CD4-positive, alpha-beta T cell treated with Interleukin-15 for 1 hour (primary cell): ENCODE results near the gene RNF115.
A peak's percentile ranks its signal among the peaks of the same experiment; 100 is the strongest.
"Not testable (repeated sequence)": the region's sequence is repeated elsewhere in the genome, so short reads cannot be mapped to it uniquely, and the experiment has no call there.

ENCODE experiments used
- DNase-seq: peaks from one replicate; pipeline ENCODE4 v3.0.0-alpha.2; 2020

Gene RNF115

DNA sequence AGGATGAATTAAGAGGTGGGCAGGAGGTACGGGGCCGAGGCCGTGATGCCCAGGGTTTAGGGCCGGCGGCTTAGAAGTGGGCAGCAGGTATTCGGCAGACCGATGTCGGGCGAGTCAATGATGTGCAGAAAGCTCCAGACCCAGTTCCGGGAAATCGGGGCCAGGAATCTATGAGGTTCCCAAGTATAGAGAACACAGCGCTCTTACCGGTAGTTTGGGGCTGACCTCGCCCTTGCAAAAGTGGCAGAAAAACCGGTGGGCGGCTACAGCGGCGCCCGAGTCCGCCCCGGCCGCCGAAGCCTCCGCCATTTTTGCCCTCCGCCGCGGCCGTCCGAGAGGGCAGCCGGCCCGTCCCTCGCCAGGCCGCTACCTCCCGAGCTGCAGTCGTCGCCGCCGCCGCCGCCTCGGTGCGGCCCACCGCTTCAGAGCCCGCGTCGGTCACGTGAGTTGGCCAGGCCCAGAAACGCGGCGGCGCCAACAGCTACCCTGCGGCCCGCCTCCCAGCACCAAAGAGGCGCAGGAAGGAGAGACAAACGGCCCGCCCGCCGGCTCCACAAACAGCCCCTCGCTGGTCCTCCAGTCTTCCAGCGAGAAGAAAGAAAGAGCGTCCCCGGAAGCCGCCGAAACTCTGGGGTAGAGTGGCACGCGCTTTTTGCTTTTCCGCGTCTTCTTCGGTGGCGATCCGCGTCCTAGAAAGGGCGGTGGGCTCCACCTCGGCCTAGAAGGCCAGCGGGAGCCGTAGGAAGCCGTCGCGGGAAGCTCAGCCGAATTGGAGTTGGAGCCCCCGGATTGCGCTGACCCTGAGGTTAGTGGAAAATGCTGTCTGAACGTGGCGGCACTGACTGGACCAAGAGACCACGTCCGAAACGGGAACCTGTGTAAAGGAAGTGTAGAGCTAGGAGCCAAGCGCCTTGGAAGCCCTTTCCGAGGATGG is at the start of gene RNF115, which contains the start of gene POLR3C:
RNF115 (minus strand) TSS at position 531 of the 934 bp plus-strand sequence; CDS start at position 309, 222 bp downstream.
POLR3C (plus strand) TSS at position 636 of the 934 bp plus-strand sequence. CDS start 1,577 bp downstream, outside the sequence.
- peak; percentile 88 for DNase-seq

DNA sequence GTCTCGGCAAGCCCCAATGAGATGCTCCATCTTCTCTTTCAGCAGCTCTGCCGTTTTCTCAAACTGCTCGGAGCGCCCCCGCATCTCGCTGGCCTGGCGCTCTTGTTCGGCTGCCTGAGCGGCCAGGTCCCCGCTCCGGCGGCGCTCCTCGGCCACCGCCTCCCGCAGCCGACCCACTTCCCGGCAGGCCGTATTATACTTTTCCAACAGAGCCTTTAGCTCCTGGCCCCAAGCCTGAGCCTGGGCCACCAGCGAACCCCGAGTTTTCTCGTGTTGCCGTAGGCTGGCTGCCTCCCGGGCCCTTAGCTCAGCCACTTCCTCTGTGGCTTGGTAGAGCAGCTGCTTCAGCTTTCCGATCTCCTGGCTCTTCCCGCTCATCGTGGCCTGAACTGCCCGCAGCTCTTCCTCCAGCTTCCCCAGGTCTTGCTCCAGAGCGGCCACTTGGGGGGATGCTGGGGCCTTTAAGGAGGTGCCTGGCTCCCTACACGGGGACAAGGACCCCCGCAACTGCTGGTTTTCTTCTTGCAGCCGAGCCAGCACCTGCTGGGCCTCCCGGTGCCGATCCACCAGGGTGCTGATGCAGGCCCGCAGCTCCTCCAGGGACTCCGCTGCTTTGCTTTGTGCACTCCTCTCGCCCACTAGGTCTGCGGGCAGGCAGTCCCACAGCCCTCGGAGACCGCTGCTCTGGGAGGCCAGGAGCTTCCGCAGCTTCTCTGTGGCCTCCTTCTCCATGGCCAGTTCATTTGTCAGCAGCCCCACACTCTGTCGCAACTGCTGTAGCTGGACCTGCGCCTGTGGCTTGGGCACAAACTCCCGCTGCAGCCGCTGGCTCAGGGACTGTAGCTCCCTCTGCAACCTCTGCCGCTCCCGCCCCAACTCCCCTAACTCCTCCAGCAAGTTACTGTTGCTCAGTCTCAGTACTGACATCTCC is 48.4 kb upstream of the RNF115 start:
- no peak for DNase-seq

DNA sequence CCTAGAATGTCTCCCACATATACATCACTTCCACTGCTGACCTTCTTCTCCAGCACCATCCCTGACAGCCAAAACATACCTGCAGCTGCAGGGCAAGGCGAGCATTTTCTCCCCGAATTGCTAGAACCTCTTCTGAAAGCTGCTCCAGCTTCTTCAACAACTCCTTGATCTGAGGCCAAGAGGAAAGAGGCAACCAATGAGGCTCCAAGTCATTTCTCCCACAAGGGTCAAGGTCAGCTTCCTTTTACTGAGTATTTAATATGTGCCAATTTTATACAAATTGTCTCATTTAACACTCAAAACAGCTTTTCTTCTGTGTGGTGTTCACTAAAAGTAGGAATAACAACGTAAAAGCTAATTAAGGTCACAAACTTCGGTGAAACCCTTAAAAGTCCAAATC is 44.3 kb upstream of the RNF115 start:
- DNase-seq = no peak

DNA sequence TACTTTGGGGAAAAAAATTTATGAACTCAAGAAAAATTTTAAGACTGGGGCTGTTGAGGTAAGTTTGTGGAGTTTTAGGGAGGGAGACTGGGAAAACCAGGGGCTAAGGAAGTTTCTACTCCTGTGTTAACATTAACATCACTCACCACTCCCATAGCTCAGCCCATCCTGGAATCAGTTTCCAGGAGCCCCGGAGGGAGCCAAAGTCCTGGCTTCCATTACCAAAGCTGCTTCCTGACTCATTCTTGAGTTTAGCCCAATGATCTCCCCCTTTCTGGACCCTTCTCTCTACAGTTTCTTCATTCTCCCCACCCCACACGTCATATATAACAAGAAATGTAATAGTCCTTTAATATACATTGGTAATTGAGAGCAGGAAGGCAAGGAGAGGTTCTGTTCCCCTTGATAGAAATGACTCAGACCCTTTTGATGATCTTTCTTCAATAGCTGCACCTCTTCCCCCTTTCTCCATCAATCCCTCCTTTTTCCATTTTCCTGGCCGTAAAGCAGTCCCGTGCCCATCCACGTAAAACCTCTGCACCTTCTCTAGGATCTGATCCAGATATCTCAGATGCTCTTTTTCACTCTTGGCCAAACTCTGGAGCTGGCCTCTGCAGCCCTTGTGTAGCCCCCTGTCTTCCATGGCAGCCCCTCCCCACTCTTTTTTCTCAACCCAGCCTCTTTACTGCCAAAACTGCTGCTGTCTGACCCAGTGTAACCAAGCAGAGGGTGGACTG is 39.6 kb upstream of the RNF115 start:
- DNase-seq = no peak

DNA sequence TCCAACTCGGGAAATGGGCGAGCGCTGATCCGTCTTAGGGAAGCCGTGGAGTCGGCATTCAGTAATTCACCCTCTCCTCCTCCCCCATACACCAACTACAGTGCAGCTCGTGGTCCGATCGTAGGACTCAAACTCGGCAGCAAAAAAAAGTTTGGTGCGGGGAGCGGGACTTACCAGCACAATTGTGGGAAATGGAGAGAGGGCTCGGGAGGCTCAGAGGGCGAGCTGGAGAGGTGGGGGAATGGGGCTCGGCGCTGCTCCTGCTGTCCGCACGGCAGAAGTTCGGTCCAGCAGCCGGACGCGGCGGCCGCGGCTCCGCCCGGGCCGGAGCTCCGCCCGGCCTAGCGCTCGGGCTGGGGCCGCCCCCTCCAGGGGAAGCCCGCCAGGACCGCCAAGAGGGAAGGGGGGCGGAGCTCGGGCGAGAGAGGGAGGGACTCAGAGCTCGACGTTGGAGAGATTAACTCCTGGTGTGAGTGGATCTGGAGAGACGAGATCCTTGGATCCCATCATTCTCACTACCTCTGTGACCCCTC is 35.7 kb upstream of the RNF115 start:
- DNase-seq = peak; percentile 75

DNA sequence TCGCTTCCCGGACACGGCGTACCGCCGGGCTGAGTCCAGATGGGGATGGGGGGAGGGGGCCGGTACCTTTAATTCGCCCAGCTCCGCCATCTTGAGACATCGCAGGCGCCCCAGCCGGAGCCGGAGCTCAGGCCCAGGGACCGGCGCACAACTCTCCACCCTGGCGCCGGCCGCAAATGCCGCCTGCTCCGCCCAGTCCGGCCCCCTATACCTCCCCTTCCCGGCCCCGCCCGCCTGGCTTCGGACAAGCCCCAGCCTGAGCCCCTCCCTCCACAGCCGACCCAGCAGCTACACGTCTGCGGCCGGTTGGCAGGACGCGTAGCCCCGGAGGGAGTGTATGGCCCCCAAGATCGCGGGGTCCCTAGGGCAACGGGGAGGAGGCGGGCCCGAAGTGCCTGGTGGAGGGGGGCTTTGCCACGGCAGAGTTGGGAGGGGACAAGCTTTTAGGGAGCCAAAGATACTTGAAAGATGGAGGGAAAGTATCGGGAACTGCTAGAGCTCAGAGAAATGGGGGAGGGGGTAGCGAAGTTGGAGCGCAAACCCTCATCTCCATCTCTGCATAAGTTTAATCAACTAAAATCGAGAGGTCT is 35.1 kb upstream of the RNF115 start, which contains the start of gene PIAS3:
PIAS3 (minus strand) TSS at position 181 of the 590 bp plus-strand sequence; CDS start at position 90, 91 bp downstream.
- peak; percentile 86 for DNase-seq

DNA sequence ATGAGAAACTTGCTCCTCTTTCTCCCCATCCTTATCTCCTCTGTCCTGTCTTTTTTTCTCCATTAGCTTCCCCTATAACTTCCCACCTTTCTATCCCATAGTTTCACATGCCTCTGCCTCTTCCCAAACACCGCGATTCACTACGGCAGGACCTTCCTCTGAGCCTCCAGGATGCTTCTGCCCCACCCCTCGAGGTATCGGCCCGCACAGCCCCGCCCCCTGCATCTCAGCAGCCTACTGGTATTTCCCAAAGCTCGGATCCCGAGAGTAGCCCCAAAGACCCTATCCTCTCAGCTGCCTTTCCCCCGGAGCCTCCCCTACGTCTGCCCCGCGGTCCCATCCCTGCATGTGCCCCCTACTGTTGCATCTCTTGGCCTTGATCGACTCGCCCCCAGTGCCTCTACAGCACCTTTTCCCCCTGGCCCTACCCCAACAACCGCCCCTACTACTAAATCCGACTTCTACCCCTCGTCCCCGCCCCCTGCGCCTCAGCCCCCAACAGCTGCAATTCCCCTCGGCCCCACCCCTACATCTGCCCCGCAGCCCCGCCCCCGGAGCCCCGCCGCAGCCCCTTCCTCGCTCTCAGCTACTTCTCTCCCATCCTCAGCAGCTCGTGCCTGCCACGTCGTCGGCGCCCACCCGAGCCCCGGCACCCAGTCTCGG is 34.5 kb upstream of the RNF115 start:
- peak; percentile 65 for DNase-seq

DNA sequence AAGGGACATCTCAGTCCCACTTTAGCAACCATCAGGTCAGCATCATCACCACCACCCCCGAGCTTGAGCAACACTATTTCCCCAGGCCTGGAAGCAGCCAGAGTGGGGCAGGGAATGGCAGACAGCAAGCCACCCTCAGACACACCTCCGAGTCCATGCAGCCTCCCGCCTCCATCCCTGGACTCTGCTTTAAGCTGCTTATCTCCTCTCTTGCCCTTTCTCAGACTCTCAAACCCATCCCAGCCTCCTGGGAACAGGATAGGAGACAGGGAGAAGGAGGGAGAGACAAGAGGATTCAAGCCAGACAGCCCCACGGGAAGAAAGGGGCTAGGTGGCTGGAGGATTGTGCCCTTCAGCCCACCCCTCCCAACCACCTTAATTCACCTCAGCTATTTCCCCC is 33.3 kb upstream of the RNF115 start:
- DNase-seq = no peak

DNA sequence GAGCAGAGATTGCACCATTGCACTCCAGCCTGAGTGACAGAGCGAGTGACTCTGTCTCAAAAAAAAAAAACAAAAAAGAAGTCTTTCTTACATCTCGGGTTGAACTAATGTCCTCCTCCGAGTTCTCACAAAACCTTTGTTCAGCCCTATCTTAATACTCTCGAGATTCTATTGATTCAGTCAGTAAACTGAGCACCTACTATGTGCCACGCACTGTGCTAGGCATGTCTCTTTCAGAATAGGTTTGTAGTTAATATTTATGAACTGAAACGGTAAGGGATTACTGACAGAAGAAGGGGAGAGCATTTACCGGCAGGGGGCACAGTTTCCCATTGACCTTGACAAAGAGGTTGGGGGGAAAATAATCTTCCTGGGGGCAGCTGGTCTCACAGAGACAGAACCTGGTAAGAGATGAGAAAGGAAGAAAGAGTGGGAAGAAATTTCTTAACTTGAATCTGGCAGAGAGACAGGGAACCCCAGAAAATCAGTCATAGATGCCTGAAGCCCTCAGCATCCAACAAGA is 31.6 kb upstream of the RNF115 start:
- DNase-seq = no peak

DNA sequence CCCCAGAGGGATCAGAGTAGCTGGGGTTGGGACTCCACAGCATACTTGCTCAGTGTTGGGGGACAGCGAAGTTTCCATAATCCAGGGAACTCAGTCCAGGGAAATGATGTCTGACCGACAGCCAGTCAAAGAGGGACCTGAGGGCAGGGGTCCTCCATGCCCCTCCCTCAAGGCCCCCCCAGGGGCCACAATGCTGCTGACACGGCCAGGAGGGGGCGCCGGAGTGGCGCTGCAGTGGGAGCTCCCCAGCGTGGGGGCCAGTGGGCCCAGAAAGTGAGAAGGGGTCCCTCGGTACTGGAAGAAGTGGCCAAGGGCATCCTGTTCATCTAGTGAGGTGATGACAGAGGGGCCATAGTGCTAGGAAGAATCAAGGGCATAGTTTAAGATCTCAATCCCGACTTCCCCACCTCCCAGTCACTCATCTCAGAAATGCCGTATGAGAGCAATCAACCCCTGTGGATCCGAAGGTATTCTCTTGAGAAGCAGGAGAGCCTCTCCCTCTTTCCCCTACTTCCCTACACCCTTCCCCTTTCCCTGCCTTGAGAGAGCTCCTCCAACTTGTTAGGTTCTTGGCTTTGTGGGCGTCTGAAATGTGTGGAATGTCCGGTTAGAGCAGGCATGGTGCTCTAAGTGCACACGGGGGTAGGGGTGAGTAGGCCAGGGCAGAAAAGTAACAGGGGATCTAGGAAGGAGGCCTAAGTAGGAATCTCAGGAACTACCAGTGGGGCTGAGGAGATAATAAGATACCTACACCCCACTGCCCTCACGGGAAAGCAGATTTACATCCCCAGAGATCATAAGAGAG is 25.7 kb upstream of the RNF115 start:
- DNase-seq = no peak

DNA sequence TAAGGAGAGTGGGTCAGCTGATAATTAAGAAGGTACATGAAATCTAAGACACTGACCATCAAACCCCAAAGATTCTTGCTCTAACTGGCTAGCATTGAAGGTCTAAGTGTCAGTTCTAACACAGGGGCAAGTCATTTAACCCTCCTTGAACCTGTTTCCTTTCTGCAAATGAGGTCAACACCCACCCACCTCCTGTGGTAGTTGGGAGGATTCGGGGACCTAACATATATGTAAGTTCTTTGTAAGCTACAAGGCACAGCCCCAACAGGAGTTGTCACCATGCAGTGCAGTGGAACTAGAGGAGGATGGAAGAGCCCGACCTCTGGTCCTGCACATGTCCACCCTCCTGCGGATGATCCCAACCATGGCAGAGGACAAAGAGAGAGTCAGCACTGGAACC is 23.9 kb upstream of the RNF115 start:
- no peak for DNase-seq

DNA sequence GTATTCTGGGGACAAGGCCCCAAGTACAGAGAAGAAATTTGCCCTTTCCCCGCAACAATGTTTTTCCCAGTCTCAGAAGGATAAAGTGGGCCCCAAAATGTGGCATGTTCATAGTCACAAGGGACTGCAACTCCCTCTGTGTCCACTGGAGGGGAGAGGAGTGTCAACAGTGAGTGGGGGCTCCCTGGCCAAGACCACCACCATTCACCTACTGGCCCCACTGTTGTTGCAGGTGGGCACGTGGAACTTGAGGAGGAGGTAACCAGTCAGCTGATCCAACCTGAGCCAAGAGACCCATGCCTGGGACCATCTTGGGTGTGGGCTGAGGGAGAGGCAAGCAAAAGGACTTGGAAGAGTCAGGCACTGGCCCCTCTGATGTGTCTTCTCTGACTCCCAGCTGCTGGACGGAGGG is 22.3 kb upstream of the RNF115 start:
- DNase-seq = peak; percentile 24

DNA sequence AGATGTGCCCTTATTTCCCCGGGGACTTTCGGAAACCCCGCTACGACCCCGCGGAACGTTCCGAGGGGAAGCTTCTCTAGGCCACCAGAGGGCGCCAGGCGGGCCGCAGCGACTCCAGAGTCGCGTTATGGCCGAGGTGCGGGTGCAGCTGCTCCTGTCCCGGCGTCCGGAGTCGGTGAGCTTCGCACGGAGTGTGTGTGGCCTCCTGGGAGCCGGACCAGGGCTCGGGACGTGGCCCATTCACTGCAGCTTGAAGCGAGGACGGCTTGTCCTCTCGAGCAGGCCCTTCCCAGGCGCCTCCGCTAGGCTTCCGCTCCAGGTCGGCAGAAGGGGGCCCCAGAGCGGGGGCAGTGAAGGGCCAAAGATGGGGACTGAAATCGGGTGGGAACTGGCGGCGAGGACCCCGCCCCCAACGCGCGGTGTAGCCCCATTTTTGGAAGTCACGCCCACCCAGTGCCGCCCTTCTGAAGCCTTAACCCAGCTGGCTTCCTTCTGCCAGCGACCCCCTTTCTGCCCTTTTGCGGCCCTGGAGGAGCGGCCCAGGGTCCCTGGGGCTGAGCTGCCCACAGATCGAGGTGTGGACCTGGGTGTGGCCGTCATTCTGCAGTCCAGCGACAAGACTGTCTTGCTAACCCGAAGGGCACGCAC is 21.7 kb upstream of the RNF115 start, which contains the start of gene NUDT17:
NUDT17 (plus strand) TSS at position 117 of the 648 bp plus-strand sequence; CDS start at position 128, 11 bp downstream.
- DNase-seq = peak; percentile 72

DNA sequence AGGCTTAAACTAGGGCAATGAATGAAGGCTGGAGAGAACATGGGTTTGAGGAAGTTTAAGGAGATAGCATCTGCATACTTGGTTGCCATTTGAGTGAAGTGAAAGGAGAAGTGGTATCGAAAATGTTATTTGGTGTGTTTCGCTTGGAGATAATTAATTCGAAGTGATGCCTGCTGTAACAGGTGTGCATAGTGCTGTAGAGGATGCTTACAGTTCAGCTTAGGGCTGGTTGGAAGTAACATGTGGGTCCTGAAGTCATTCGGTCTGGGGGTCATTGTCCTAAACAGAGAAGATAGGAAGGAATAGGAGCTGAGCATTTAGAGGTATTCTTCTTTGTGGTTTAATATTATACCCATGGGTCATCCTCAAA is 21.2 kb upstream of the RNF115 start:
- no peak for DNase-seq

DNA sequence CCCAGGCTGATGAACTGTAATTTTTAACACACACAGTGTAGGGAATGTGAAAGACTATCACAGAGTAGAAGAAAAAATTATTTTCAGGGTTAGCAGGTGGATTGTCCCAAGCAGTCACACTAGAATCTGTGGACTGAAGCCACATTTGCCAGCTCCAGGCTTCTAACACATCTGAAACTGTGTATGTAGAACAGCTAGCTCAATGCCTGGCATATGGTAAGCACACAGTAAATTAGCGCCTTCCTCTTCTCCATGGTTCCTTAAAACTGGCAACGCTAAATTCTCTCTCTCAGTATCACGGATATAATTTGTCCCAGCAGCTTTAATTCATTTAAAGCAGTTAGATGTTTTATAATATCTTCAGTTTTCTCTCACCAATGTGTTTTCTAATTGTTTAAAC is 19.1 kb upstream of the RNF115 start:
- no peak for DNase-seq

DNA sequence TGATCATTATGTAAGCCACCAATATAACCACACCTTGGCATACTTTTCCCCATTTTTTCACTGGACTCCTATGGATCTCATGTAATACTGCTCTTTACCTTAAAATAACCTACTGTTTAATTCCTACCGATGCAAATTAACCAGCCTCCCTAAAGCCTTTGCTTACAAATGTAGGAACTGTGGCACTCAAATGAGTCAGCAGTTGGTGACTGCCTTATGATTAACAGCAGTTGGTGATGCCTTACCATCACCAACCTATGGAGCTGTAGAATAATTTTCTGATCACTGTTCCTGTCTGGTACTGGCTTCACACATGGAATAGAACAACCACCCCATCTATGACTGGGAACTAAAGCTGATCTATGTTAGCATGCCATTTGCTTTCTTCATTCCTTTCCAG is 13.8 kb upstream of the RNF115 start:
- no peak for DNase-seq

DNA sequence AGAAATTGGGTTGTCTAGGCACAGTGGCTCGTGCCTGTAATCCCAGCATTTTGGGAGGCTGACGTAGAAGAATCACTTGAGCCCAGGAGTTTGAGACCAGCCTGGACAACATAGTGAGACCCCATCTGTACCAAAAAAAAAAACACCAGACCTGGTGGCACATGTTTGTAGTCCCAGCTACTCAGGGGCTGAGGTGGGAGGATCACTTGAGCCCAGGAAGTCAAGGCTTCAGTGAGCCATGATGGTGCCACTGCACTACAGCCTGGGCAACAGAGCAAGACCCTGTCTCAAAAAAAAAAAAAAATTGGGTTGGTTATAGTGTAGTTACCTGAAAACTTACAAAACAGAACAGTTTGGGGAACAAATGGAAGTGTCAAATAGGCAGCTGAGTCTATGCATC is 6.9 kb upstream of the RNF115 start:
- not testable (repeated sequence) for DNase-seq

DNA sequence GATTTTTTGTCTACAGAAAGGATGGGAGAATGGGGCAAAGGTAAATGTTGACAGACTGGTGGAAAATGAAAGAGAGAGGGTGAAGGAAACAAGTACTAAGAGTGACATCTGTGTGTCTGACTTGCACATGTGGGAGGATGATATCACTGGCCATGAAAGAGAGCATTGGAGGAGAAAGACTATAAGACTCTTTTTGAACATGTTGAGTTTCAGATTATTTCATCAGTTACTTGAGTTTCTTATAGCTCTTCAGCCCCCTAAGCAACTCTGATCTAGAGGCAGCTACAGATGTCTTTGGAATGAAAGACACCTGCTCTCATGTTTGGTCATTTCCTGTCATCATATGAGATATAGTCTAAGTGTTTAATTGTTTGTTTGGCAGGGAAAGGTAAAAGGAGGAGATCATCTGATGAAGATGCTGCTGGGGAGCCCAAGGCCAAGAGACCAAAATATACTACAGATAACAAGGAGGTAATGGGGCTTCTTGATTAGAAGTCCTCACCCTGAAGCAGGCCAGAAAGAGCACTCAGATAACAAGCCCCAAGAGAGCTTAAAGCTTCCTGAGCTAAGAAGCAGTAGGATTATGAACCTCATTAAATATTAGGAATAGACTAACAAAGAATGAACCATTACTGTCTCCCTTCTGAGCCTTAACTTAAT is 4.6 kb upstream of the RNF115 start:
- DNase-seq = no peak

DNA sequence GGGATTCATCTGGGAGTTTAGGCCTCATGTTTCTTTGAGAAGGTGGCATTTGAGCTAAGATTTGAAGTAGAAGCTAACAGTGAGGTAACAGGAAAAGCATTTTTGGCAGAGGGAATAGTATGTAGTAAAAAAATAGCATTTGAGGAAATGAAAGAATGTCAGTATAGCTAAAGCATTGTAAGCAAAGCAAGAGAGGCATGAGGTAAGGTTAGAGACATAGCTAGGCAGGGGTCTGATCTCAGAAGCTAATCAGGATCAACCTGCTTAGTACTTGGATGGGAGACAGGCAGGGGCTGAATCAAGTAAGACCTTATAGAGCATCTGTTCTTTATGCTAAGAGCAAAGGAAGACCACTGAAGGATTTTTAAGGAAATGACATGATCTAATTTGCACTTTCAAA is 4.1 kb upstream of the RNF115 start:
- DNase-seq = no peak
